GM23338 (cell line): ENCODE data around the gene H1-8.

Experiments used
- CREB1 ChIP-seq: fragments of 250-450 bp; sonication (Bioruptor Pico); IDR thresholded peaks from 2 replicates; pipeline ENCODE4 v1.5.0; 2020; ENCODE audit warnings: low read depth, mild to moderate bottlenecking, moderate library complexity
- EZH2 ChIP-seq: fragments of 200-600 bp; sonication (generic); IDR thresholded peaks from one replicate; pipeline ENCODE4 v1.8.0; 2017; ENCODE audit warnings: antibody characterized with exemption, mild to moderate bottlenecking, low read depth; ENCODE audit not compliant: unreplicated experiment
- EZH2phosphoT487 ChIP-seq: fragments of 200-600 bp; sonication (generic); IDR thresholded peaks from one replicate; pipeline ENCODE4 v1.8.1; 2018; ENCODE audit warnings: antibody characterized with exemption; ENCODE audit not compliant: unreplicated experiment
- JUNB ChIP-seq: IDR thresholded peaks from one replicate; pipeline ENCODE4 v1.6.1; 2016; ENCODE audit warnings: antibody characterized with exemption; ENCODE audit not compliant: unreplicated experiment
- NANOG ChIP-seq: IDR thresholded peaks from 2 replicates; pipeline ENCODE4 v1.6.1; 2016; ENCODE audit warnings: antibody characterized with exemption, borderline replicate concordance
- POLR2AphosphoS5 ChIP-seq: IDR thresholded peaks from 2 replicates; pipeline ENCODE4 v1.6.1; 2016; ENCODE audit warnings: antibody characterized with exemption, low read depth
- ZNF114 ChIP-seq: fragments of 250-450 bp; sonication (Bioruptor Pico); IDR thresholded peaks from 2 replicates; pipeline ENCODE4 v1.5.0; 2020; ENCODE audit warnings: mild to moderate bottlenecking, moderate library complexity
- ZNF331 ChIP-seq: fragments of 250-450 bp; sonication (Bioruptor Pico); IDR thresholded peaks from 2 replicates; pipeline ENCODE4 v1.5.0; 2020; ENCODE audit warnings: low read depth, mild to moderate bottlenecking, moderate library complexity
- TF ChIP-seq, protein P1 (sequence below): IDR thresholded peaks from one replicate; pipeline ENCODE4 v1.6.1; 2018; ENCODE audit warnings: antibody characterized with exemption; ENCODE audit not compliant: unreplicated experiment
- TF ChIP-seq, protein P2 (sequence below), 2 experiments: fragments of 200-600 bp in 1 of 2; sonication (generic) in 1 of 2; conservative IDR thresholded peaks; 2 replicates each; pipeline versions ENCODE4 v1.5.1 to v1.6.1; 2016 to 2017; ENCODE audit warnings: antibody characterized with exemption in 2 of 2, low read depth in 2 of 2, mild to moderate bottlenecking in 2 of 2, moderate library complexity in 1 of 2

- TF ChIP-seq, protein P1, sequence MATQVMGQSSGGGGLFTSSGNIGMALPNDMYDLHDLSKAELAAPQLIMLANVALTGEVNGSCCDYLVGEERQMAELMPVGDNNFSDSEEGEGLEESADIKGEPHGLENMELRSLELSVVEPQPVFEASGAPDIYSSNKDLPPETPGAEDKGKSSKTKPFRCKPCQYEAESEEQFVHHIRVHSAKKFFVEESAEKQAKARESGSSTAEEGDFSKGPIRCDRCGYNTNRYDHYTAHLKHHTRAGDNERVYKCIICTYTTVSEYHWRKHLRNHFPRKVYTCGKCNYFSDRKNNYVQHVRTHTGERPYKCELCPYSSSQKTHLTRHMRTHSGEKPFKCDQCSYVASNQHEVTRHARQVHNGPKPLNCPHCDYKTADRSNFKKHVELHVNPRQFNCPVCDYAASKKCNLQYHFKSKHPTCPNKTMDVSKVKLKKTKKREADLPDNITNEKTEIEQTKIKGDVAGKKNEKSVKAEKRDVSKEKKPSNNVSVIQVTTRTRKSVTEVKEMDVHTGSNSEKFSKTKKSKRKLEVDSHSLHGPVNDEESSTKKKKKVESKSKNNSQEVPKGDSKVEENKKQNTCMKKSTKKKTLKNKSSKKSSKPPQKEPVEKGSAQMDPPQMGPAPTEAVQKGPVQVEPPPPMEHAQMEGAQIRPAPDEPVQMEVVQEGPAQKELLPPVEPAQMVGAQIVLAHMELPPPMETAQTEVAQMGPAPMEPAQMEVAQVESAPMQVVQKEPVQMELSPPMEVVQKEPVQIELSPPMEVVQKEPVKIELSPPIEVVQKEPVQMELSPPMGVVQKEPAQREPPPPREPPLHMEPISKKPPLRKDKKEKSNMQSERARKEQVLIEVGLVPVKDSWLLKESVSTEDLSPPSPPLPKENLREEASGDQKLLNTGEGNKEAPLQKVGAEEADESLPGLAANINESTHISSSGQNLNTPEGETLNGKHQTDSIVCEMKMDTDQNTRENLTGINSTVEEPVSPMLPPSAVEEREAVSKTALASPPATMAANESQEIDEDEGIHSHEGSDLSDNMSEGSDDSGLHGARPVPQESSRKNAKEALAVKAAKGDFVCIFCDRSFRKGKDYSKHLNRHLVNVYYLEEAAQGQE = no peak
- TF ChIP-seq, protein P2, sequence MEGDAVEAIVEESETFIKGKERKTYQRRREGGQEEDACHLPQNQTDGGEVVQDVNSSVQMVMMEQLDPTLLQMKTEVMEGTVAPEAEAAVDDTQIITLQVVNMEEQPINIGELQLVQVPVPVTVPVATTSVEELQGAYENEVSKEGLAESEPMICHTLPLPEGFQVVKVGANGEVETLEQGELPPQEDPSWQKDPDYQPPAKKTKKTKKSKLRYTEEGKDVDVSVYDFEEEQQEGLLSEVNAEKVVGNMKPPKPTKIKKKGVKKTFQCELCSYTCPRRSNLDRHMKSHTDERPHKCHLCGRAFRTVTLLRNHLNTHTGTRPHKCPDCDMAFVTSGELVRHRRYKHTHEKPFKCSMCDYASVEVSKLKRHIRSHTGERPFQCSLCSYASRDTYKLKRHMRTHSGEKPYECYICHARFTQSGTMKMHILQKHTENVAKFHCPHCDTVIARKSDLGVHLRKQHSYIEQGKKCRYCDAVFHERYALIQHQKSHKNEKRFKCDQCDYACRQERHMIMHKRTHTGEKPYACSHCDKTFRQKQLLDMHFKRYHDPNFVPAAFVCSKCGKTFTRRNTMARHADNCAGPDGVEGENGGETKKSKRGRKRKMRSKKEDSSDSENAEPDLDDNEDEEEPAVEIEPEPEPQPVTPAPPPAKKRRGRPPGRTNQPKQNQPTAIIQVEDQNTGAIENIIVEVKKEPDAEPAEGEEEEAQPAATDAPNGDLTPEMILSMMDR (conservative IDR thresholded peaks at IDR 0.05; ENCODE audit: low read depth in 2 of 2) = no peak
- TF ChIP-seq EZH2 (no peak), POLR2AphosphoS5 (no peak), NANOG (no peak), ZNF114 (CRISPR knock-in tag) (no peak), EZH2phosphoT487 (no peak), CREB1 (CRISPR knock-in tag) (no peak), ZNF331 (CRISPR knock-in tag) (no peak), JUNB (no peak)
Measured at GRCh38 chr3:129519449-129519848, 23.5 kb upstream of the H1-8 start.
